Ovary (tissue), 9 donors: ENCODE data around the gene STK32C. TPM values are rescaled to one million over a fixed set of nuclear protein-coding genes. Genes with fewer than 3 reads are reported as not detected.

Experiments used
- DNase-seq, 5 donors: peaks; one replicate each; pipeline ENCODE4 v3.0.0-alpha.2; 2019 to 2020
- H3K27ac ChIP-seq, 2 donors: fragments of 200-600 bp; one replicate each; pipeline versions ENCODE4 v1.5.1 to v1.8.0; 2019 to 2022
- H3K27me3 ChIP-seq: fragments of 200-600 bp; one replicate; pipeline ENCODE4 v1.8.0; 2022
- H3K36me3 ChIP-seq: fragments of 200-600 bp; sonication (generic); one replicate; pipeline ENCODE4 v1.5.1; 2019
- H3K4me1 ChIP-seq: one replicate; pipeline ENCODE4 v1.8.1; 2013; ENCODE audit warnings: mild to moderate bottlenecking, moderate library complexity; ENCODE audit not compliant: insufficient read depth
- H3K4me3 ChIP-seq: fragments of 200-600 bp; sonication (generic); one replicate; pipeline ENCODE4 v1.5.1; 2017
- H3K9me3 ChIP-seq, 2 donors: fragments of 200-600 bp in 1 of 2; sonication (generic) in 1 of 2; one replicate each; pipeline versions ENCODE4 v1.5.1 to v1.8.1; 2013 to 2019; ENCODE audit warnings: mild to moderate bottlenecking in 1 of 2, moderate library complexity in 1 of 2
- EP300 ChIP-seq: sonication (generic); formaldehyde crosslinking; IDR thresholded peaks from one replicate; pipeline ENCODE4 v1.6.1; 2017; ENCODE audit warnings: antibody characterized with exemption
- POLR2A ChIP-seq: fragments of 450-650 bp; IDR thresholded peaks from one replicate; pipeline ENCODE4 v1.6.1; 2017; ENCODE audit warnings: antibody characterized with exemption, mild to moderate bottlenecking, moderate library complexity
- WGBS, 3 donors: extraction: QIAGEN DNeasy Blood & Tissue Kit in 1 of 3; methylation state at CpG; one replicate each; pipeline versions ENCODE4 v1.1.5 to v1.1.7; 2013 to 2017; 5-methylcytosine and 5-hydroxymethylcytosine counted together
- intact Hi-C, 4 donors: fragments of 100-400 bp; cut with DNase I; formaldehyde crosslinking; loops; one replicate each; pipeline versions ENCODE4 v1.11.0 to v1.15.1; 2022 to 2023
- polyA plus RNA-seq, 2 donors: library from polyadenylated mRNA; stranded (reverse); fragments of 200-250 nt in 1 of 2; fragments of 350-450 nt in 1 of 2; fragmentation: Illumina TruSeq in 1 of 2; extraction: RNeasy Lipid Tissue Mini Kit (QIAGEN cat#74804) in 1 of 2; gene quantifications; one replicate each; pipeline ENCODE4 v1.2.3, GENCODE V29; 2013 to 2014
- total RNA-seq, 7 donors: library from RNA; depleted of rRNA in 2 of 7; stranded (reverse); fragments of >200 nt in 2 of 7; fragmentation: NEBNext Ultra II Directional in 3 of 7; extraction: Animal tissue kit (Norgen Biotek cat#: 25700) in 3 of 7; gene quantifications; one replicate each; pipeline versions ENCODE4 v1.1.0 to v1.2.4, GENCODE V29; 2016 to 2023
- TF ChIP-seq, protein P1 (sequence below), 3 donors: fragments of 450-650 bp in 2 of 3; fragments of 200-600 bp in 1 of 3; IDR thresholded peaks; one replicate each; pipeline versions ENCODE4 v1.5.1 to v1.8.0; 2016 to 2022; ENCODE audit warnings: antibody characterized with exemption in 3 of 3, mild to moderate bottlenecking in 1 of 3
- donor health status: DM: no; HTN: no; CAD: no; lungs with moderate emphysema.
- donor health status: DM: no; HTN: no; CAD: no.
- donor health status: Bipolar disorder and iron deficiency.
- donor health status: DM: yes; HTN: yes; CAD: no.
- donor health status: DM: no; HTN: no; CAD: no.
- donor health status: DM: yes; HTN: yes; CAD: no.

Gene STK32C
- total and polyA plus RNA-seq, 9 donors: 2.6 to 13.8 (median 8.8) TPM

DNA sequence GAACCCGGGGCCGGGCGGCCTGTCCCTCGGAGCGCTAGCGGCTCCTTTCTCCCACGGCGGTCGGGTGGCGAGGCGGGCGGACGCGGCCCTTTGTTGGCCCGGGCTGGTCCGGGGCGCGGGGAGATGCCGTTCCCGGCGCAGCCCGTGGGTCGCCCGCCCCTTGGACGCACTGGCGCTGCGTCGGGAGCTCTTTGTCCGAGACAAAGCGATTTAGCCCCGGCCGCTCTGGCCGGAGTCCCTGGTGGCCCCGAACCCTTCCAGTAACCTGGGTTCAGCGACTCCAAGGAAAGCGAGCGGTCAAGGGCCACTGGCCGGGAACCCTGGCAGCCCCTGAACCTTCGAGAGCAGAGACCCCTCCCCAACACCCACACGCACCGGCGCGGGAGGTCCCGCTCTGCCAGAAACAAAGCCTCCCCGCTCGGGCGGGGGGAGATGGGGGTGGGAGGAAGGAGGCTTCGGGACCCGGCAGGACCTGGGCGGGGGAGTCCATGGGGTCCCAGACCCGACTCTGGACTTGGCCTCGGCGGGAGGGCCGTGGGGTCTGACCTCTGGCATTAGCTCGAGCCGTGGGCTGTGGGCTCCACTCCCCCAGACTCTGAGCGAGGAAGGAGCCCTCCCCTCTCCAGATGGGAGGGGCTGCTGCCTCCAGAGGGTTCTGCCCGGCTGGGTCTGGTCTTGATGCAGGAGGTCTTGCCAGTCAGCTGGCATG, 120.2 kb downstream of the STK32C start:
- H3K4me3 ChIP-seq: peak overlapping the region; percentile 33
- H3K9me3 ChIP-seq: no peaks in the 10 kb centered on the region
- H3K4me1 ChIP-seq: peaks cover 6% of the 10 kb centered on the region
- TF ChIP-seq, protein P1, sequence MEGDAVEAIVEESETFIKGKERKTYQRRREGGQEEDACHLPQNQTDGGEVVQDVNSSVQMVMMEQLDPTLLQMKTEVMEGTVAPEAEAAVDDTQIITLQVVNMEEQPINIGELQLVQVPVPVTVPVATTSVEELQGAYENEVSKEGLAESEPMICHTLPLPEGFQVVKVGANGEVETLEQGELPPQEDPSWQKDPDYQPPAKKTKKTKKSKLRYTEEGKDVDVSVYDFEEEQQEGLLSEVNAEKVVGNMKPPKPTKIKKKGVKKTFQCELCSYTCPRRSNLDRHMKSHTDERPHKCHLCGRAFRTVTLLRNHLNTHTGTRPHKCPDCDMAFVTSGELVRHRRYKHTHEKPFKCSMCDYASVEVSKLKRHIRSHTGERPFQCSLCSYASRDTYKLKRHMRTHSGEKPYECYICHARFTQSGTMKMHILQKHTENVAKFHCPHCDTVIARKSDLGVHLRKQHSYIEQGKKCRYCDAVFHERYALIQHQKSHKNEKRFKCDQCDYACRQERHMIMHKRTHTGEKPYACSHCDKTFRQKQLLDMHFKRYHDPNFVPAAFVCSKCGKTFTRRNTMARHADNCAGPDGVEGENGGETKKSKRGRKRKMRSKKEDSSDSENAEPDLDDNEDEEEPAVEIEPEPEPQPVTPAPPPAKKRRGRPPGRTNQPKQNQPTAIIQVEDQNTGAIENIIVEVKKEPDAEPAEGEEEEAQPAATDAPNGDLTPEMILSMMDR (IDR thresholded peaks at IDR 0.05): no peak
- TF ChIP-seq EP300 (no peak), POLR2A (no peak)
- intact Hi-C loops: no loop called here
- WGBS, 3 donors: 1% methylated on average over 17 to 58 of the region's 58 CpGs
- no peak for DNase-seq
- H3K36me3 ChIP-seq: no peaks in the 10 kb centered on the region
- H3K27ac ChIP-seq: no peak overlapping the region
- H3K27me3 ChIP-seq: peaks cover 5% of the 10 kb centered on the region

DNA sequence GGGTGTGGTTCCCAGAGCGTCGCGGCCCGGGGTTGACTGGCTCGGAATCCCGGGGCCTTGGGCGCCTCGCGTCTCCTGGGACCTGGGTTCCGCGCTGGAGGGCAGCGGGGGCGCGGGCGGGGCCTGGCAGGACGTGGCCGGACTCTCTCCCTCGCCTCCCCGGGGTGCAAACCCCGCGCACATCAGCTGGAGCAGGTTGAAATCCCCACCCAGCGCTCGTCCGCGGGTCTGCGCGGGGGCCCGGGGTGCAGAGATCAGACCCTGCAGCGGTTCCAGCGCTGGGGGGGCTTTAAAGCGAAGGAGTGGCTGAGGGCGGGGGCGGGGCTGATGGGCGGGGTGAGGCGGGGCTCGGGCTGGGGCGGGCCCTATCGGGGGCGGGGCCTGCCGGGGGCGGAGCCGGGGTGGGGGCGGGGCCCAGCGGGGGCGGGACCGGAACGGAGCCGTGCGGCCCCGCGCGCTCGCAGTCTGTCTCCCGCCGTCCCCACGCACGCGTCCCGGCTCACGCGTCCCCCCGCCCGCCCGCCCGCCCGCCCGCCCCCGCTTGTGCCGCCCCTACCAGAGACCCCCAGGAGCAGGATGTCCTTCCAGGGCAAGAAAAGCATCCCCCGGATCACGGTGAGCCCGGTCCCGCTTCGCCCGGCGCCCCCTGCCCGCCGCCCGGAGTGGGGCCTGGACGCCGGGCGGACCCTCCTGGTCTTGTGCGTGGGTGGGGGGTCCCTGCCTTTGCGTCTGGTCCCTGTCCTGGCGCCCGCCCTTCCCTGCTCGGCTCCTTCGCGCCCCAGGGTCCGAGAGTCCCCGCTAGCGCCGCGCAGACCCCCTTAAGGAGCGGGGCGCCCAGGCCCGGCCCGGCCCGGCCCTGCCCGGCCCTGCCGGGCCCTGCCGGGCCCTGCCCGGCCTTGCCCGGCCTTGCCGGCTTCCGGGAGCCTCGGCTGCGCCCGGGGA, 121.0 kb downstream of the STK32C start, which contains the start of gene DPYSL4:
Gene DPYSL4 (plus strand): TSS at position 461 of the 942 bp plus-strand sequence. CDS start 116 bp downstream, at position 577.
- TF ChIP-seq EP300 (no peak), POLR2A (no peak)
- TF ChIP-seq, protein P1 (IDR thresholded peaks at IDR 0.05): no peak
- DNase-seq: peak in 1 of 5 donors; percentile 52
- intact Hi-C loops: no loop called here
- Histone ChIP-seq H3K27me3 (peaks cover 5% of the 10 kb centered on the region), H3K36me3 (no peaks in the 10 kb centered on the region), H3K4me1 (peaks cover 6% of the 10 kb centered on the region), H3K27ac (no peak within 1 kb of the TSS), H3K9me3 (no peaks in the 10 kb centered on the region), H3K4me3 (peak within 1 kb of the TSS; percentile 33)
- 1% methylated on average over 39 to 109 of the region's 109 CpGs for WGBS, 3 donors

DNA sequence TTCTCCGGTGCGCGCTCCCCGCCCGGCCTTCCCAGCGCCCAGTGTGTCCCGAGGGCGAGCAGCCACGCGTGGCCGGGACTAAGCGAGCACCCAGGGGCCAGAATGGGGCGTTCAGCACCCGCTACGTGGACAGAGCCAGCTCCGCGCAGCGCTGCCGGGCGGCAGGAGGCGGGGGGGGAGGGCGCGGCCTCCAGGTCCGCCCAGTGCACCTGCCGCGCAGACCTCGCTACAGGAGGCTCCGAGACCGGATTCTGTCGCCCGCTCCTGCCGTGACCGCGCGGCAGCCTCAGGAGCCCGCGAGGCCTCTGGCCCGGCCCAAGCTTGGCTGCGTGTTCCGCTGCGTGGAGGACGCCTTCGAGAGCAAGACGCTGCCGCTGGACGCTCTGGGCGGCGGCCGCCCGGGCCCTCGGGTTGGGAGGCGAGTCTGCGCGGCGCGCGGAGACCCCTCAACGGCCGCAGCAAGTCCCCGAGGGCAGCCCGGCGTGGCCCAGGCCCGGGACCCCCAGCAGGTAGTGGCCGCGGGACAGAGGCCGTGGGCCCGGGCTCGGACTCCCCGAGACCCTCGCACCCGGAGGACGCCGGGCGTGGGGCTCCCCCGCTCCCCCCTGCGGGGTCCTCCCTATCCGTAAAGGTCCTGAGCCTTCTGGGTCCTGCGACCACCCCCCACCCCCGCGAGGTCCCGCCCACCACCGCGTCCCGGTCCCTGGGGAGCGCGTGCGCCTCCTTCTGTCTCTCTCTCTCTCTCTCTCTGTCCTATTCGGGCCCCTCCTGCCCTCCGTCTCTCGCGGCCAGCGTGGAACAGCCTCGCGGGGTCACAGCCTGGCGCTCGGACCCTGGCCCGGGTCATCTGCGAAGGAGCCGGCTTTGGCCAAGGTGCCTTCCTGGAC, 121.9 kb downstream of the STK32C start:
- peak in 2 of 5 donors; percentile 69 to 70 for DNase-seq
- no peaks in the 10 kb centered on the region for H3K9me3 ChIP-seq
- H3K4me3 ChIP-seq: peak overlapping the region; percentile 17
- intact Hi-C loops: no loop called here
- WGBS, 3 donors: 1 to 3% (median 2%) methylated on average over 87 to 99 of the region's 99 CpGs
- H3K4me1 ChIP-seq: peaks cover 6% of the 10 kb centered on the region
- H3K27ac ChIP-seq: no peak overlapping the region
- H3K36me3 ChIP-seq: no peaks in the 10 kb centered on the region
- H3K27me3 ChIP-seq: peaks cover 5% of the 10 kb centered on the region
- TF ChIP-seq POLR2A: no peak
- TF ChIP-seq, protein P1 (IDR thresholded peaks at IDR 0.05): no peak
- TF ChIP-seq EP300: no peak
